Fibroblast of peridontal ligament (primary cell): Measurements from ENCODE around the gene PDE11A.
A peak's percentile ranks its signal among the peaks of the same experiment; 100 is the strongest.

Experiments
- DNase-seq: peaks from one replicate; pipeline ENCODE4 v3.0.0-alpha.2; 2010; ENCODE audit errors: extremely low read depth

PDE11A gene

GRCh38 chr2:177923323-177923722, 149.3 kb downstream of the PDE11A start:
- DNase-seq, result no peak

GRCh38 chr2:177921726-177922125, 150.9 kb downstream of the PDE11A start:
- DNase-seq, result no peak

DNA sequence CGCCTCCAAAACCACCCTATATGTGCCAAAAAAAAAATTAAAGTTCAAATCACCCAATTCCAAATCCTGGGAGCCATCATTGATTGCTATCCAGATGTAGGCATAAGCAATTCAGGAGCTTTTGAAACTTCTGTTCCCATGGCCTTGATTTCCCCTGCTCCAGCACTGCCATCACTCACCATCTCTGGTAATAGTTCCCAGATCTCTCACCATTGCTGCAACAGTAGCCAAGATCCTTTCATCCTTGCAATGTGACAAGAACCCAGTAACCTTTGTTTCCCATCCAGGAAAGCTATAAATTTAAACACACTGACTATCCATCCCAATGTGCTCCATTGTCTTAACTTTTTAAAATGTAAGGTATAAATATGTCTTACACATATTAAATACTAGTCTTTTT, 155.4 kb downstream of the PDE11A start:
- DNase-seq, result no peak

DNA sequence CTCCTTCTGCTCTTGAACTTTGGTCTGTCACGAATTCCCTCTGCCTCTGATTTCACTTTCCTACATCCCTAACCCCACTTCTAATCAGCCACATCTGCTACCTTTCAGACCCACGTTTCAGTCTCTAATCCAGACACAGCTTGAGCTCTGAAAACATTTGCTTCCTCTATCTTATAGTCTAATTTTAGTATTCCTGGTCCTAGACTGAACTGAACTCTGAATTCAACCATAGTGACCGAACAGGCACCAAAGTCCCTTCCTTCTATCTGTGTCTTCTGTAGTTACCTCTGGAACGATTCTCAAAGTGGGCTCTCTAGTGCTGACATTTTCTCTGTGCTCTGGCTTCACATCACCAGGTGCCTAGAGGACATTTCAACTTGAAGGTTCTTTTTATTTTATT, 156.2 kb downstream of the PDE11A start:
- no peak for DNase-seq

DNA sequence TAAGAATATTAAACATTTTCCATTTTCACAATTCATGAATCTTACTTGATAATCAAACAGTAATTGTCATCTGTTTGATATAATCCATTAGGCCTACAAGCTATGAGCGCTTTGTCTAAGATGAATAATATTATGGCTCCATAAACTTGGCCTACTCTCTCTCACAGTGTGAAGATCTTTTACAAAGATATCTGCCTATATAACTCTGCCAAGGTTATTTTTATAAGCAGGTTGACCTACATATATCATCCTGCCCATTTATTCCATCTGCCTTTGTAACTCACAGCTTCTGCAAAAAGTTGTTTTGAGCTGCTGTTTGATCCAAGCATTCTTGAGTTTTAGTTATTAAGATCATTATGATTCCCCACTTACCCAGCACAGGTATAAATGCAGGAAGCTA, 158.3 kb downstream of the PDE11A start:
- no peak for DNase-seq

DNA sequence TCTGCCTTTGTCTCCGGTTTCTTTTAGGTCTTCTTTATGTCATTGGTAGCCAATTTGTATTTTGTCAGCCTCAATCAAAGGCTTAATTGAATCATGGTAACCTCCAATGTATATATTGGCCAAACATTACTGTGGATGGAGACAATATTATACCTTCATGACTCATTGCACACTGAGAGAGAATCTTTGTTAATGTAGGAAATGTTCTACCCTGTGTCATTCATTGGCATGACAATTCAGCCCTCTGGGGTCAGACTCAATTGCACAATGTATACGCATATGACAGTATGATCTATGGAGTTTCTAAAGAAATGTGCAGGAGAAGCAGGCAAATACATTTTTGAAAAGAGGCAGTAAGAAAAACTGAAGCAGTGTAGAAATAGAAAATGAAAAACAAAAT, 162.6 kb downstream of the PDE11A start:
- DNase-seq, result no peak

DNA sequence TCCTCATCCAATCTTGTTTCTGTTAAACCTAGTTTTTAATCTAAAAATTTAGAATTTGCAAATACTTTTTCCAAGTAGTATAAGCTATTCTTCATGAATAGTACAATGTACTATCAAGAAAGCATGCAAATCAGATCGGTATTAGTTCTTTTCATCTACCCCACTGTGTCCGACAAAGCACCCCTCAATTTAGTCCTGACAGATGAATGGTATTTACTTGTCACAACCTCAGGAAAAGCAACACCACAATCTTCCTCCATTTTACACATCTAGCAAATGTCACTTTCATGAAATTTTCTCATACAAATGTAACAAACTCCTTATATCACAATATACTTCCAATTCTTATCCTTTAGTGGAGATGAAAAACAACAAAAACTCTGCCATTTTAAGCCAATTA, 163.8 kb downstream of the PDE11A start:
- no peak for DNase-seq

GRCh38 chr2:177908182-177908581, 164.4 kb downstream of the PDE11A start:
- no peak for DNase-seq

DNA sequence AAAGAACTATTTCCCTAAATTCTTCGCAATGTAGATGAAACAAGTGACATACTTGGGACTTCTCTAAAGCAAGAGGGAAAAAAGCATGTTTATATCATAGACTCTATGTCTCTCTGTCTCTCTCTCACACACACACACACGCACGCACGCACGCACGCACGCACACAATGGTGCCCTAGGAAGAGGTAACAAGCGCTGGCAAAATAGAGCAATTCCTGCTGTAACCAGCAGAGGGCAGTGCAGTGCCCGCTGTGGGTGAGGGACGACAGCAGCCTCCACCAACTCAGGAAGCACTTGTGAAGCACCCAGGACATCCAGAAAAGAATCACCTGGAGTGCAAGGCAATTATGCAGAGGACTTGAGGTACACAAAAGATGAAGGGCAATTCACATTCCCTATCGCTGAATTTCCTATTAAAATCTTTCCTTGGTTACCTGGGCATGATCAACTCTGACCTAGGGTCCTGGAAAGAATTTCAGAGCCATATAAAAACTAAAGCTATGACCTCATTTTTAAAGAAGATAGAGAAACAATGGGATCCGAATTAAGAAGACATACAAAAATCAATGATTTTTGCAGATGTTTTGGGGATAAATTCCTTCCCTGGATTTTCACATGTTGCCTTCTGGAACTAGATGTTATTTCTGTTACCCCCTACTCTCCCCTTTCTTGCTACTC, 166.4 kb downstream of the PDE11A start:
- peak; percentile 24 for DNase-seq

DNA sequence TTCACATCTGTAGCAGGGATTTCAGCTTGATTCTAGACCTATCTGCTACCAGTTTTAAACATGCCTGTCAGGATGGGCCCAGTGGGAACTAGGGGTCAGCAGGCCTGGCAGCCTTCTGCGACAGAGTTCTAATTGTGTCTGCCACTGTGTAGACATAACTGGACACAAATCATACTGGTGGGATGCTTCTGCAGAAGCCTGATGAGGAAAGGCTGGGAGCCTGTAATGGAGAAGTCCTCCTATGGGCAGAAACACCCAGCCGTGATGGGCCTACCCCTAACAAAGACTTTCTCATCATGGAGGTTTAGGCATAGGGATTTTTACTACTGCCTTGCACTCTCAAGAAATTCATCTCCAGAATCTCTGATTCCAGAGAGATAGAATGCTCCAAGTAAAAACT, 166.9 kb downstream of the PDE11A start:
- DNase-seq, result no peak

GRCh38 chr2:177902395-177903163, 170.0 kb downstream of the PDE11A start:
- no peak for DNase-seq

DNA sequence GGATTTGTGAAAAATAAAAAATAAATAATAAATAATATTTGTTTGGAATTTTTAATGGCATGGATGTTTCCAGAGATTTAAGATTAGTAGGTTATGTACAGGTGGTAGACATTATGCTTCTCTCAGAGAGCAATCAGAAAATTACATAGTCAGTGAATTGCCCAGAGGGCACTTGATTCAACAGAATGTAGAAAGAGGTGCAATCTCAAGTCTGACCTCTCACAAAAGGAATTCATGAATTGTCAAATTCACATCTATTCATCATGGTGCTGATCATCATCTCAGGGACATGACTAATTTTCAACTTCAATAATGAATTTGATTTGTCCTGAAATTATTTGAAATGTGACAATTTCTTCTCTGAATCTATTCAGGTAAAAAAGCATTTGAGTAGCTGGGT, 172.5 kb downstream of the PDE11A start:
- DNase-seq, result no peak

GRCh38 chr2:177897278-177897677, 175.3 kb downstream of the PDE11A start:
- no peak for DNase-seq

- no peak for DNase-seq
Measured at GRCh38 chr2:177896587-177896986, 176.0 kb downstream of the PDE11A start.

GRCh38 chr2:177894546-177894945, 178.0 kb downstream of the PDE11A start:
- no peak for DNase-seq

DNA sequence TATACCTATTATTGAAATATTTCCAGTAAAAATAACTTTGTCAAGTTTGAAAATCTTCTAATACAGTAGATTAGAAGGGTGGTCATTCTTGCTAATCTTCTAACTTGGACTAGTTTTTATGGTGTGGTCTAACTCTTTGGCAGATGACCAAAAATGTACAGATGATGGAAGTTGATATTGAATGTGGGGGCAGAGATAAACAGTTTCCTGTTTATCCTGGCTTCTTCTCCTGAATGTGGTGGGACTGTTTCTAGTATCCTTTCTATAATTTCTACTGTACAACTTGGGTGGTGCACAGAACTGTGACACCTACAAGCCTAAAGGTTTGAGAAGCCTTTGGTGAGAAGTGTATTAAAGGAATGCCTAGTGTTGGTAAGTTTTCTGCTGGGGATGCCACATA, 178.7 kb downstream of the PDE11A start:
- no peak for DNase-seq

DNA sequence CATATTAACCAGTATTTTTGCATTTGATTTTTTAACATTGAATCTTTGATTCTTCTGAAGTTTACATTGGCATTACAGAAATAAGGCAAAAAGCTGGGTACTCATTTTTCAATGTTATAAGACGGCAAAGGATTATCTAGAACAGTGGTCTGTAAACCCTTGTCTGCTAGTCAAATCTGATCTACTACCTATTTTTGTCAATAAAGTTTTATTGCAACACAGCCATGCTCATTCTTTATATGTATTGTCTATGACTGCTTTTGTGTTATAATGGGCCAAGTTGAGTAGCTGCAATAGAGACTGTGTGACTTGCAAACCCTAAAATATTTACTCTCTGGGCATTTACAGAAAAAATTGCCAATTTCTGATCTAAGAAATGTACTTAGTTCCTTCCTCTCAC, 181.0 kb downstream of the PDE11A start:
- DNase-seq, result no peak

DNA sequence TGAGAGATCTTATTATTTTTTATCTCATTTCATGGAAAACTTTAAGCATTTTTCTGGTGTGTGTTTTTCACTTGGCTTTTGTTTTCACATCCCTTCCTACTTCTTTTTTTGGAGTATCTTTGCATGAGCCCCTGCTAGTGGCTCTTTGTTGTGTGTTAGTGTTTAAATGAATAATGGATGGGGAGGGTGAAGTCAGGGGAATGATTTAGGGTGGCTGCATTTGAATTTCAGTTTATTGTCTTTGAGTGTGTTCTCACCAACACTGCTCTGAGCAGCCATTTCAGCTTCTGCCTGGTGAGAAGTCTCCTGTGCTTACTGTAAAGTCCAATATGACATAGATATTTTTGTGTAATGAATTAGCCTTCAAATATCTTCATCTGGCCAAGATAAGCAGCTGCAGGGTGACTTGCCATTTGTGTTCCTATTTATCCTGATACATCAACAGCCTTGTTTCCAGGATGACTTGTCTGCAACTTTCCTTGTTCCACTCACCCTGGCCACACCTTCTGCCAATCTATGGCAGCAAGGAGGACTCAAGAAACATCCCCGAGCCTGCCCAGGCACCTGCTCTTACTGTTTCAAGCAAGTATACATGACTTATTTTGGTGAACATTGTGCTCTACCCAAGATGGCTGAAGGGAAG, 182.6 kb downstream of the PDE11A start:
- DNase-seq, result no peak

GRCh38 chr2:177888581-177888980, 184.0 kb downstream of the PDE11A start:
- no peak for DNase-seq

DNA sequence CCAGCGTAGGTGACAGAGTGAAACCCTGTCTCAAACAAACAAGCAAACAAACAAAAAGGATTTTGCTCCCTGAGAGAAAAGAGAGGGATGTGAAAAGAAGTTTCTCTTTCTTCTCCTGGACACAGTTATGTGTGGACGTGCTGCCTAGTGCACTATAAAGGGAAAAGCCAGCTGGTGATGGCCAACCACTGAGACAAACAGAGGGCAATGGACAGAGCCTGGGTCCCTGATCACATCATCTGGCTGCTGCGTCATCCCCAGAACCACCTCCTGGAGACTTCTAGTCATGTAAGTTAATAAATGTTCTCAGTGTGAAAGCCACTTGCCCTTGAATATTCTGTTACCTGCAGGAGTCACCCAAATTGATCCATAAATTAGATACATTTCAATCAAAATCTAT, 184.9 kb downstream of the PDE11A start:
- DNase-seq, result no peak

- no peak for DNase-seq
Measured at GRCh38 chr2:177886824-177887223, 185.8 kb downstream of the PDE11A start.

- no peak for DNase-seq
Measured at GRCh38 chr2:177885828-177886466, 186.6 kb downstream of the PDE11A start.

DNA sequence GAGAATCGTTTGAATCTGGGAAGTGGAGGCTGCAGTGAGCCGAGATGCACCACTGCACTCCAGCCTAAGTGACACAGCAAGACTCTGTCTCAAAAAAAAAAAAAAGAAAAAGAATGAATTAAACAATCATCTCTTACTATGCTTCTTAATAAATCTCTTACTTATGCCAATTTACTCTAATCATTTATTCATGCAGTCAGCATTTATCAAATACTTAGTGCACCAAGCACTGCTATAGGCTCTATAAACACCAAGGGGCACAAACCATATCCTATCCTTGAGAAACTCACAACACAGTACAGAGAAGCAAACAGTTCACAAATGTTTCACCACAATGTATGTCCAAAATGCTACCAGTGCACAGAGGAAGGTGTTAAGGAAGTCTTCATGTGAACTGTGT, 189.4 kb downstream of the PDE11A start:
- DNase-seq, result no peak
